SK-N-MC (cell line): ENCODE results near the gene SKOR1.

Source experiments
- DNase-seq: peaks from one replicate; pipeline ENCODE4 v3.0.0-alpha.2; 2011; ENCODE audit warnings: low read depth, low spot score
- H3K27ac ChIP-seq: fragments of 200-600 bp; sonication (generic); 2 replicates; pipeline ENCODE4 v1.5.1; 2016; ENCODE audit warnings: mixed run types
- H3K36me3 ChIP-seq: fragments of 200-600 bp; sonication (generic); 2 replicates; pipeline ENCODE4 v1.6.1; 2017; ENCODE audit warnings: antibody characterized with exemption, low read length, mixed read lengths; ENCODE audit not compliant: insufficient read depth
- H3K4me3 ChIP-seq: fragments of 200-600 bp; sonication (generic); 2 replicates; pipeline ENCODE4 v1.5.1; 2016
- H3K9ac ChIP-seq: fragments of 200-600 bp; sonication (generic); 2 replicates; pipeline ENCODE4 v1.8.0; 2017; ENCODE audit warnings: mixed run types, mixed read lengths; ENCODE audit not compliant: insufficient read length
- H3K9me3 ChIP-seq: fragments of 200-600 bp; sonication (generic); 2 replicates; pipeline ENCODE4 v1.6.1; 2017; ENCODE audit warnings: low read depth, mild to moderate bottlenecking, antibody characterized with exemption, low read length, moderate library complexity, mixed read lengths
- EZH2 ChIP-seq: fragments of 200-600 bp; sonication (generic); IDR thresholded peaks from one replicate; pipeline ENCODE4 v1.6.1; 2017; ENCODE audit warnings: antibody characterized with exemption
- FOXP2 ChIP-seq: optimal IDR thresholded peaks from 2 replicates; pipeline ENCODE3; 2011; ENCODE audit warnings: mild to moderate bottlenecking, moderate library complexity; ENCODE audit not compliant: insufficient read depth; ENCODE audit errors: extremely low read length, control extremely low read depth
- POLR2AphosphoS5 ChIP-seq: IDR thresholded peaks from 2 replicates; pipeline ENCODE4 v1.6.1; 2012; ENCODE audit warnings: mild to moderate bottlenecking, low read depth, low read length, borderline replicate concordance

The SKOR1 gene

GRCh38 chr15:67827562-67828277, 2.4 kb downstream of the SKOR1 start:
- no peaks in the 10 kb centered on the region for H3K36me3 ChIP-seq
- H3K9ac ChIP-seq: no peak overlapping the region
- no peak for TF ChIP-seq POLR2AphosphoS5
- TF ChIP-seq FOXP2: no peak
- no peak for TF ChIP-seq EZH2
- no peak overlapping the region for H3K27ac ChIP-seq
- no peaks in the 10 kb centered on the region for H3K9me3 ChIP-seq
- H3K4me3 ChIP-seq: no peak overlapping the region
- DNase-seq: no peak

- Histone ChIP-seq H3K9me3 (no peaks in the 10 kb centered on the region), H3K27ac (no peak overlapping the region), H3K36me3 (no peaks in the 10 kb centered on the region), H3K4me3 (no peak overlapping the region), H3K9ac (no peak overlapping the region)
- TF ChIP-seq EZH2: no peak
- no peak for TF ChIP-seq POLR2AphosphoS5
- TF ChIP-seq FOXP2: no peak
- no peak for DNase-seq
Measured at GRCh38 chr15:67828278-67828968, 3.1 kb downstream of the SKOR1 start.

GRCh38 chr15:67828969-67829646, 3.8 kb downstream of the SKOR1 start:
- Histone ChIP-seq H3K36me3 (no peaks in the 10 kb centered on the region), H3K27ac (no peak overlapping the region), H3K4me3 (no peak overlapping the region), H3K9me3 (no peaks in the 10 kb centered on the region), H3K9ac (no peak overlapping the region)
- no peak for TF ChIP-seq POLR2AphosphoS5
- TF ChIP-seq EZH2: no peak
- TF ChIP-seq FOXP2: no peak
- DNase-seq: no peak

DNA sequence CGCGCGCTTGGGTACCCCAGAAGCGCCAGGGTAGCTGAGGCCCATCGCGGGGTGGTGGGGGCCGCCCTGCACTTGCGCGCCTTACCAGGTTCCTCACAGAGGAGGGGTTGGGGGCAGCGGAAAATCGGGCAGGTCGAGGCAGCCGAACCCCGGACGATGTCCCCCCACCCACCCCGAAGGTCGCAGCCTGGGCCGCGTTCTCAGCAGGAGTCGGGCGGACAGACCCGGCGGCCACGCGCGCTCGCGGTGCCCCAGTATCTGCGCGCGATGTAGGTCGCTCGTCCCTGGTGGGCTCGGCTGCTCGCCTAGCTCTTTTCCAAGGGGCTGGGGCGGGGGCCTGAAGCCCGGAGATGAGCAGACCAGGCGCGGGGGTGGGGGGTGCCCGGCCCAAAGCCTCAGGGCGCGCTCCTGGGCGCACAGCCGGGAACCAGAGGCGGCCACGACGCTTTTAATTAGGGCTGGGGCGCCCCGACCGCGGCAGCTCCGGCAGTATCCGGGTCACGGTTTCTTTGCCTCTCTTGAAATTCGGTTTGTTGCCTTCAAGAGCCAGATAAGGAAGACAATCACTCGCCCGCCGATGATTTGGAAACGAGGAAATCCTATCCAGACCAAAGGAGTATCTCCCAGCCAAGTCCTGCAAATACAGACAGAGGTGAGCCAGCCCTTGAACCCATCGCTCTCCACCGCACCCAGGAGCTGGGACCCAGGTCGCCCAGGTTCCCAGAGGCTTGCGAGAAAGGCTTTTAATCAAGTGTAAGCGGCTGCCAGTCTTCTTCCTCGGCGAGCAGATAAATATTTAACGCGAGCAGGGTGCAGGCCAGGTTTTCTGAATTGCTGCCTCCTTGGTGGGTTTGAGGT, 4.6 kb downstream of the SKOR1 start:
- Histone ChIP-seq H3K9ac (no peak overlapping the region), H3K9me3 (no peaks in the 10 kb centered on the region), H3K36me3 (no peaks in the 10 kb centered on the region), H3K27ac (no peak overlapping the region), H3K4me3 (no peak overlapping the region)
- DNase-seq: no peak
- TF ChIP-seq FOXP2 (no peak), EZH2 (no peak), POLR2AphosphoS5 (no peak)

DNA sequence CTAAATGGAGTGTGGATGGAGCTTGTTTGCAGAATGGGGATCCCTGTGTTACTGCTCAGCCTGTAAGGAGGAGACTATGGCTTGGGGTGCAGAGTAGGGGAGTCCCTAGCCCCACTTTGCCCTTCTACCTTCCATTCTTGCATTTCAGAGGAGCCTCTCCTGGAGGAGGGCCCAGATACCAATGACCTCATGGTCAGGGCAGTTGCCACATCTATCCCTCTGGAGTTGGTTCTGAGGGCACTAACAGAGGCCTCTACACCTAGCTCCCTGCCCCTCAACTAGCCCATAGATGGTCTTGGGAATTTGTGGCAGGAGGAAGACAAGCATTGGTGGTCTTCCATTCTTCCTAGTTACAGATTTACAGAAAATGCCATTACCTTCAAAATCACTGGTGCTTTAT, 6.1 kb downstream of the SKOR1 start:
- H3K9me3 ChIP-seq: no peaks in the 10 kb centered on the region
- H3K27ac ChIP-seq: no peak overlapping the region
- DNase-seq: no peak
- TF ChIP-seq FOXP2 (no peak), EZH2 (no peak), POLR2AphosphoS5 (no peak)
- no peaks in the 10 kb centered on the region for H3K36me3 ChIP-seq
- H3K4me3 ChIP-seq: no peak overlapping the region
- H3K9ac ChIP-seq: no peak overlapping the region

GRCh38 chr15:67832031-67832551, 6.8 kb downstream of the SKOR1 start:
- H3K27ac ChIP-seq: no peak overlapping the region
- TF ChIP-seq POLR2AphosphoS5 (no peak), EZH2 (no peak), FOXP2 (no peak)
- DNase-seq: no peak

GRCh38 chr15:67832897-67833709, 7.8 kb downstream of the SKOR1 start:
- no peaks in the 10 kb centered on the region for H3K36me3 ChIP-seq
- no peak for DNase-seq
- TF ChIP-seq POLR2AphosphoS5 (no peak), FOXP2 (no peak), EZH2 (no peak)
- H3K4me3 ChIP-seq: peak overlapping the region; percentile 77
- no peaks in the 10 kb centered on the region for H3K9me3 ChIP-seq
- no peak overlapping the region for H3K27ac ChIP-seq
- no peak overlapping the region for H3K9ac ChIP-seq

More at GRCh38 chr15:67832031-67832551, 6.8 kb downstream of the SKOR1 start:
- H3K9ac ChIP-seq: no peak overlapping the region
- H3K9me3 ChIP-seq: no peaks in the 10 kb centered on the region
- H3K36me3 ChIP-seq: no peaks in the 10 kb centered on the region
- H3K4me3 ChIP-seq: no peak overlapping the region
